Smooth muscle cell of the pulmonary artery (primary cell): ENCODE measurements around the gene CD68. TPM values are rescaled to one million over a fixed set of nuclear protein-coding genes. Genes with fewer than 3 reads are reported as not detected.

Experiments used
- total RNA-seq: library from RNA; depleted of rRNA; stranded (reverse); fragments of >200 nt; gene quantifications from 2 replicates; pipeline ENCODE4 v1.2.3, GENCODE V29; 2014

CD68 gene
- 59.6 and 60.2 TPM in 2 replicates for total RNA-seq

GRCh38 chr17:7579001-7579833, at the start of gene CD68:
Gene CD68, plus strand, starts transcription at chr17:7579638. Its CDS starts 40 bp downstream, at chr17:7579678.

DNA sequence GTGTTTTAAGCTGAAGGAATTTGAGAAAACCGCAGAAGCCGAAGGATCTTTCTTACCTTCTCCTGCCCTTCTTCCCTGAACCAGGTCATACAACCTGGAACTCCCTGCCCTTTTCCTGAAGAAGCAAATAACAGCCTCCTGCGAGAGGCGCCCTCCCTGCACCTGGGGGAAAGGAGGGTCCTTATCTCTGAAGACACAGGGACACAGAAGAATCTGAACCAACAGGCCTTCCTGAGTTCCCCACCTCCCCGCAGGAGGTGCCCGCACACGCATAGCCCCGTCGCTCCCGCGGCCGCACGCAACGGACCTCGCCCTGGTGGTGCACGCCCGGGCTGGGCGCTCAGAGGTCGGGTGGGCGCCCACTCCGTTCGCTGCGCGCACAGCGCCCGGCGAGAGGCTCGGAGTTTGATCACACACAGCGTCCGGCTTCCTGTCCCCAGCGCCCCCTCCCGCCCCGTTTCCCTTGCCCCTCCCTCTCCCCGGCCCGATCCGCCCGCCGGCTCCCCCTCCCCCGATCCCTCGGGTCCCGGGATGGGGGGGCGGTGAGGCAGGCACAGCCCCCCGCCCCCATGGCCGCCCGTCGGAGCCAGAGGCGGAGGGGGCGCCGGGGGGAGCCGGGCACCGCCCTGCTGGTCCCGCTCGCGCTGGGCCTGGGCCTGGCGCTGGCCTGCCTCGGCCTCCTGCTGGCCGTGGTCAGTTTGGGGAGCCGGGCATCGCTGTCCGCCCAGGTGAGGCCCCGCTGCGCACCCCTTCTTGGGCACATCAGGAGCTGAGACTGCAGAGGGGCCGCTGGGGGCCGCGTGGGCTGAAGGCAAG, 30.6 kb upstream of the CD68 start, which contains the start of gene TNFSF12:
Gene TNFSF12, plus strand, starts transcription at position 474 of the 816 bp plus-strand sequence. Its CDS starts 96 bp downstream, at position 570.

DNA sequence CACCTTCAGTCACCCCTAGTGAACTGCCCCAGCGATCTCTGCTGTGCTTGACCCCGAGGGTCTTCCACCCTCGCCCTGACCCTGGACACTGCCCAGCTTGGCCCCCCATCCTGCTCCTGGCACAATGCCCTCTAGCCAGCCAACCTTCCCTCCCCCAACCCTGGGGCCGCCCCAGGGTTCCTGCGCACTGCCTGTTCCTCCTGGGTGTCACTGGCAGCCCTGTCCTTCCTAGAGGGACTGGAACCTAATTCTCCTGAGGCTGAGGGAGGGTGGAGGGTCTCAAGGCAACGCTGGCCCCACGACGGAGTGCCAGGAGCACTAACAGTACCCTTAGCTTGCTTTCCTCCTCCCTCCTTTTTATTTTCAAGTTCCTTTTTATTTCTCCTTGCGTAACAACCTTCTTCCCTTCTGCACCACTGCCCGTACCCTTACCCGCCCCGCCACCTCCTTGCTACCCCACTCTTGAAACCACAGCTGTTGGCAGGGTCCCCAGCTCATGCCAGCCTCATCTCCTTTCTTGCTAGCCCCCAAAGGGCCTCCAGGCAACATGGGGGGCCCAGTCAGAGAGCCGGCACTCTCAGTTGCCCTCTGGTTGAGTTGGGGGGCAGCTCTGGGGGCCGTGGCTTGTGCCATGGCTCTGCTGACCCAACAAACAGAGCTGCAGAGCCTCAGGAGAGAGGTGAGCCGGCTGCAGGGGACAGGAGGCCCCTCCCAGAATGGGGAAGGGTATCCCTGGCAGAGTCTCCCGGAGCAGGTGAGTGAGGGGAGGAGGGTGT, 20.7 kb upstream of the CD68 start, which contains the start of gene TNFSF13:
Gene TNFSF13, plus strand, starts transcription at position 207 of the 776 bp plus-strand sequence. Its CDS starts 290 bp downstream, at position 497.

GRCh38 chr17:7561589-7562207, 17.7 kb upstream of the CD68 start, which contains the start of gene SENP3:
Gene SENP3, plus strand, starts transcription at chr17:7561919. Its CDS starts 1,158 bp downstream, at chr17:7563077.

GRCh38 chr17:7583253-7584109, 4.0 kb downstream of the CD68 start, which contains the start of gene MPDU1:
Gene MPDU1, plus strand, starts transcription at chr17:7583852. Its CDS starts 11 bp downstream, at chr17:7583863.

DNA sequence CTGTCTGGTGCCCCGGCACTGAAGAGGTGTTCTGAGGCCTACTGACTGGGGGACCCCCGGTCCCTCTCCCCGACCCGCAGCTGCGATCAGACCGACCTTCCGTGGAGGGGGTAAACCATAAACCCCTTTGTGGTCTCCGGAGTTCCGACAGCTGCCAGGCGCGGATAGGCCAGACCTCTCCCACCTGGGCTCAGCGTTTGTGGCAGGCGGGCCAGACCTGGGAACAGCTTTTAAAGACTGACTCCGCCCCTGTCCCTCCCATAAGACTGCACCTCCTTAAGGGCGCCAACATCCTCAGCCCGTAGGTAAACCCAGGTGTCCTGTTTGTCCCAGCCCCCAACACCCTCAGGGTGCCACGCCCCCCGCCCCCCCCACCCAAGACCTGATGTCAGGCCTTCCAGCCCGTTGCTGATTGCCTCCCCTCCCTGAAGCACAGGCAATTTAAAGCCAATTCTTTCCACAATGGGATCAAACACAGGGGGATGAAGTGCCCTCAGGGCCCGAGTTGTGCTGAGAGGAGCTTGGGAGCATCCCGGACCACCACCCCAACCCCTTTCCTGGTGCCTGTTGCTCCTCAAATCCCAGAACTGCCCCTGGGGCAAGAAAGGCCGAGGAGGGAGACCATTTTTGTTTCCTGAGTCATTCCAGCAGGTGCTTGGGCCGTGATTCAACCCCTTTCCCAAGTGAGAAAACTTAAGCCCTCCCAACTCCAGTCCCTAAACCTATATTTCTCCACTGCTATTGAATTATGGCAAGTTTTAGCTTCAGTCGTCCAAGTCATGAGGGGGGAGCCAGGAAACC, 10.7 kb downstream of the CD68 start, which contains the start of gene SOX15:
Gene SOX15, minus strand, starts transcription at position 204 of the 801 bp plus-strand sequence. CDS start 418 bp downstream, outside the sequence.

GRCh38 chr17:7614425-7615264, 35.2 kb downstream of the CD68 start, which contains the start of gene FXR2:
Gene FXR2, minus strand, starts transcription at chr17:7614897. Its CDS starts 365 bp downstream, at chr17:7614532.

GRCh38 chr17:7627250-7628121, 48.0 kb downstream of the CD68 start, which contains the start of gene SAT2:
Gene SAT2, minus strand, starts transcription at chr17:7627821. Its CDS starts 186 bp downstream, at chr17:7627635.

DNA sequence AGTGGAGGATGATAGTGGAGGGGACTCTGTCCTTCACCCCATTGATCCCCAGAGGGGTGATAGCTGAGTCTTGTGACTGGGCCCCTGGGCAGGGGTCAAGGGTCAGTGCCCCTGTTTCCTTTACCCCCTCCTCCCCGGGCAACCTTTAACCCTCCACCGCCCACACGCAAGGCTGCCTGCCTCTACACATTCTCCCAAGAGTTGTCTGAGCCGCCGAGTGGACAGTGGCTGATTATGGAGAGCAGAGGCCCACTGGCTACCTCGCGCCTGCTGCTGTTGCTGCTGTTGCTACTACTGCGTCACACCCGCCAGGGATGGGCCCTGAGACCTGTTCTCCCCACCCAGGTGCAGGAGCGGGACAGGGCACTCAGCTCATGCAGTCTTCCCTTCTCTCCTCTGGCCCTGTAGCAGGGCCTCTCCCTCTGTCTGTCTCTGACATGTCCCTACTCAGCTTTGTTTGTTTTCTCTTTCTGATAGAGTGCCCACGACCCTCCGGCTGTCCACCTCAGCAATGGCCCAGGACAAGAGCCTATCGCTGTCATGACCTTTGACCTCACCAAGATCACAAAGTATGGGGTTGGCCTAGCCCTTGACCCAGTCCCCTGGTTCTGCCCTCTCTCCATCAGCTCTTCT, 50.6 kb downstream of the CD68 start, which contains the start of gene SHBG:
Gene SHBG, plus strand, starts transcription at position 197 of the 633 bp plus-strand sequence. Its CDS starts 38 bp downstream, at position 235.

Other genes starting within 250 kb of the CD68 start
- gene ACAP1, start 243.1 kb upstream of the CD68 start, total RNA-seq: 0.33 and 0.99 TPM in 2 replicates
- gene KCTD11, start 227.5 kb upstream of the CD68 start, total RNA-seq: 13.4 and 14.2 TPM in 2 replicates
- gene TMEM95, start 224.5 kb upstream of the CD68 start, total RNA-seq: not detected in 2 replicates
- 0.20 and 0.26 TPM in 2 replicates for gene TNK1, start 198.5 kb upstream of the CD68 start, total RNA-seq
- 52.9 and 58.3 TPM in 2 replicates for gene PLSCR3, start 185.1 kb upstream of the CD68 start, total RNA-seq
- gene TMEM256, start 175.5 kb upstream of the CD68 start, total RNA-seq: 57.9 and 74.2 TPM in 2 replicates
- gene NLGN2, start 171.8 kb upstream of the CD68 start, total RNA-seq: 23.7 and 28.4 TPM in 2 replicates
- not detected in 2 replicates for gene SPEM1, start 159.3 kb upstream of the CD68 start, total RNA-seq
- not detected in 2 replicates for gene SPEM2, start 154.0 kb upstream of the CD68 start, total RNA-seq
- not detected in 2 replicates for gene SPEM3, start 150.8 kb upstream of the CD68 start, total RNA-seq
- 2.5 and 3.2 TPM in 2 replicates for gene TMEM102, start 144.2 kb upstream of the CD68 start, total RNA-seq
- 12.9 and 16.7 TPM in 2 replicates for gene FGF11, start 140.1 kb upstream of the CD68 start, total RNA-seq
- gene CHRNB1, start 134.6 kb upstream of the CD68 start, total RNA-seq: 5.2 and 6.7 TPM in 2 replicates
- gene ZBTB4, start 100.0 kb upstream of the CD68 start, total RNA-seq: 39.2 and 45.6 TPM in 2 replicates
- gene SLC35G6, start 98.2 kb upstream of the CD68 start, total RNA-seq: not detected in 2 replicates
- 117 and 118 TPM in 2 replicates for gene POLR2A, start 95.3 kb upstream of the CD68 start, total RNA-seq
- gene TNFSF12, start 30.6 kb upstream of the CD68 start, total RNA-seq: 21.6 and 23.8 TPM in 2 replicates
- 1.4 and 2.4 TPM in 2 replicates for gene TNFSF13, start 20.9 kb upstream of the CD68 start, total RNA-seq
- gene SENP3, start 17.7 kb upstream of the CD68 start, total RNA-seq: 65.9 and 75.8 TPM in 2 replicates
- gene MPDU1, start 4.2 kb downstream of the CD68 start, total RNA-seq: 36.2 and 54.1 TPM in 2 replicates
- 0.07 and 0.26 TPM in 2 replicates for gene SOX15, start 10.5 kb downstream of the CD68 start, total RNA-seq
- 42.3 and 51.2 TPM in 2 replicates for gene FXR2, start 35.3 kb downstream of the CD68 start, total RNA-seq
- 34.7 and 35.4 TPM in 2 replicates for gene SAT2, start 48.2 kb downstream of the CD68 start, total RNA-seq
- 0.53 and 0.72 TPM in 2 replicates for gene SHBG, start 50.5 kb downstream of the CD68 start, total RNA-seq
- 0.07 and 0.33 TPM in 2 replicates for gene ATP1B2, start 71.3 kb downstream of the CD68 start, total RNA-seq
- 32.2 and 47.2 TPM in 2 replicates for gene TP53, start 107.9 kb downstream of the CD68 start, total RNA-seq
- gene WRAP53, start 108.8 kb downstream of the CD68 start, total RNA-seq: 2.7 and 3.5 TPM in 2 replicates
- 0.10 and 0.39 TPM in 2 replicates for gene EFNB3, start 125.6 kb downstream of the CD68 start, total RNA-seq
- 0.23 and 0.39 TPM in 2 replicates for gene DNAH2, start 138.1 kb downstream of the CD68 start, total RNA-seq